ENCODE results near the gene SPATA20.

DNA sequence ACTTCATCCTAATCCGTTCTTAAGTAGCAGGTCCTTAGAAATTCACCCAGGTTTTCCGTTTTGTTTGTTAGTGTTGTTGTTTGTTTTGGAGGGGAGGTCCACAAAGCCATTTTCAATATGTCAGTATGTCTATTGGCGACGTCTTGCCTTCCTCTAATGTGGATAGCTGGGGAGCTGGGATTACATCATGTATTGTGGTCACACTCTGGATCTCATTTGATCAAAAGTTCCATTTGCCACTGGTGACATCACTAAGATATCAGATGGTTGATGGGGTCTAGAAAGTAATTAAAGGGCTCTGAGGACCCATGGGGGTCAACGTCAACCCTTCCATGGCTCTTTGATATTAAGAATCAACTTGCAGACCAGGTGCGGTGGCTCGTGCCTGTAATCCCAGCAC lies 17.1 kb upstream of the SPATA20 start:
- TF ChIP-seq, protein P1, sequence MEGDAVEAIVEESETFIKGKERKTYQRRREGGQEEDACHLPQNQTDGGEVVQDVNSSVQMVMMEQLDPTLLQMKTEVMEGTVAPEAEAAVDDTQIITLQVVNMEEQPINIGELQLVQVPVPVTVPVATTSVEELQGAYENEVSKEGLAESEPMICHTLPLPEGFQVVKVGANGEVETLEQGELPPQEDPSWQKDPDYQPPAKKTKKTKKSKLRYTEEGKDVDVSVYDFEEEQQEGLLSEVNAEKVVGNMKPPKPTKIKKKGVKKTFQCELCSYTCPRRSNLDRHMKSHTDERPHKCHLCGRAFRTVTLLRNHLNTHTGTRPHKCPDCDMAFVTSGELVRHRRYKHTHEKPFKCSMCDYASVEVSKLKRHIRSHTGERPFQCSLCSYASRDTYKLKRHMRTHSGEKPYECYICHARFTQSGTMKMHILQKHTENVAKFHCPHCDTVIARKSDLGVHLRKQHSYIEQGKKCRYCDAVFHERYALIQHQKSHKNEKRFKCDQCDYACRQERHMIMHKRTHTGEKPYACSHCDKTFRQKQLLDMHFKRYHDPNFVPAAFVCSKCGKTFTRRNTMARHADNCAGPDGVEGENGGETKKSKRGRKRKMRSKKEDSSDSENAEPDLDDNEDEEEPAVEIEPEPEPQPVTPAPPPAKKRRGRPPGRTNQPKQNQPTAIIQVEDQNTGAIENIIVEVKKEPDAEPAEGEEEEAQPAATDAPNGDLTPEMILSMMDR (IDR thresholded peaks at IDR 0.05) = no peak
- TF ChIP-seq POLR2A (IDR thresholded peaks at IDR 0.05) = no peak
